ENCODE measurements around the gene DNER. TPM values are rescaled to one million over a fixed set of nuclear protein-coding genes. Genes with fewer than 3 reads are reported as not detected.
"Not testable (repeated sequence)": the region's sequence is repeated elsewhere in the genome, so short reads cannot be mapped to it uniquely, and the experiment has no call there.

The DNER gene
- total RNA-seq, 1 donor from 2014 or later: not detected

DNA sequence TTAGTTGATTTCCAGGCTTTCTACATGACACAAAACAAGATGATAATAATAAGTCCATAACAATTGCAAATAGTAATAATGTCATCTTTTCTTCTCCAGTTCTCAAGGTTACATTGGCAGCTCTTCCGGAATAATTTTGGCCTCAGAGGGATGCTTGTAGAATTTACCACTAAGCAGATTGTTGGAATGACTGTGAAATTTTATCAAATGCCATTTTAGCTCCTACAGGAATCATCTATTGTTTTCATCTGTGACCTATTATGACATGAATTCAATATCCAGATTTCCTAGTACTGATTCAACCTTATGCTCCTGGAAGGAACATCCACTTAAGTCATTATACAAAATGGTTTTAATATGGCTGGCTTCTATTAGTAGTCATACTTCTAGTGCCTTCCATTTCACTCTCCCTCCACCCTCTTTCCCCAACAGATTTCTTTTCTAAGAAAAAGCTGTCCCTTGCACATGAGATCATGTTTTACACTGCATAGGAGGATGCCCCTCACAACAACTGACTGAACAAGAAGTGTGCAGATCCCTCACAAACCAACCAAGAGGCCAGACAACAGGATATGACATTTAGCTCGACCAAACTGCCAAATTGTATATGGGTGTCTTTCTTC is 200.0 kb downstream of the DNER start:
- no peaks in the 10 kb centered on the region for H3K36me3 Mint-ChIP-seq (ENCODE audit: low read depth)
- H3K9me3 Mint-ChIP-seq (ENCODE audit: low read depth): no peaks in the 10 kb centered on the region
- peaks cover 20% of the 10 kb centered on the region for H3K27me3 Mint-ChIP-seq (ENCODE audit: low read depth)
- TF ChIP-seq, protein P1, sequence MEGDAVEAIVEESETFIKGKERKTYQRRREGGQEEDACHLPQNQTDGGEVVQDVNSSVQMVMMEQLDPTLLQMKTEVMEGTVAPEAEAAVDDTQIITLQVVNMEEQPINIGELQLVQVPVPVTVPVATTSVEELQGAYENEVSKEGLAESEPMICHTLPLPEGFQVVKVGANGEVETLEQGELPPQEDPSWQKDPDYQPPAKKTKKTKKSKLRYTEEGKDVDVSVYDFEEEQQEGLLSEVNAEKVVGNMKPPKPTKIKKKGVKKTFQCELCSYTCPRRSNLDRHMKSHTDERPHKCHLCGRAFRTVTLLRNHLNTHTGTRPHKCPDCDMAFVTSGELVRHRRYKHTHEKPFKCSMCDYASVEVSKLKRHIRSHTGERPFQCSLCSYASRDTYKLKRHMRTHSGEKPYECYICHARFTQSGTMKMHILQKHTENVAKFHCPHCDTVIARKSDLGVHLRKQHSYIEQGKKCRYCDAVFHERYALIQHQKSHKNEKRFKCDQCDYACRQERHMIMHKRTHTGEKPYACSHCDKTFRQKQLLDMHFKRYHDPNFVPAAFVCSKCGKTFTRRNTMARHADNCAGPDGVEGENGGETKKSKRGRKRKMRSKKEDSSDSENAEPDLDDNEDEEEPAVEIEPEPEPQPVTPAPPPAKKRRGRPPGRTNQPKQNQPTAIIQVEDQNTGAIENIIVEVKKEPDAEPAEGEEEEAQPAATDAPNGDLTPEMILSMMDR (IDR thresholded peaks at IDR 0.05): no peak
- H3K4me1 Mint-ChIP-seq (ENCODE audit: low read depth): no peaks in the 10 kb centered on the region
- no peak overlapping the region for H3K27ac Mint-ChIP-seq (ENCODE audit: unreplicated experiment)
- no peak overlapping the region for H3K4me3 Mint-ChIP-seq (ENCODE audit: unreplicated experiment)
- no peak for DNase-seq (ENCODE audit: low spot score)

DNA sequence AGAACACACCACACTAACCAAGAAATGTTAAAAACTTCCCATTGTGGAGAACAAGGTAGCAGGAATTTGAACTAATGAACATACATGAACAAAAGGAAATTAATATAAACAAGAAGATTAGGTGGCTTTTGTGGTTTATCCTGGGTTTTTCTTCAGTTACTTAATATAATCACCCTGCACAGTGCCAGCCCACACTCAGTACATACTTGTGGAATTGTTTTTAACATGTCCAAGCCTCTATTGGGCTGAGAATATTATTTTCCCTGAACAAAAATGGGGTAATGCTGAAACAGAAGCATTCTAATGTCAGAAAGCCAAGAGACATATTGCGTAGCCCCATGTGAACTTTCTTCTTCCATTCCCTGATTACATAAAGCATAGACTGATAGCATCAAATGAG is 202.8 kb downstream of the DNER start:
- TF ChIP-seq, protein P1 (IDR thresholded peaks at IDR 0.05): no peak
- no peak overlapping the region for H3K27ac Mint-ChIP-seq (ENCODE audit: unreplicated experiment)
- DNase-seq (ENCODE audit: low spot score): no peak
- no peaks in the 10 kb centered on the region for H3K9me3 Mint-ChIP-seq (ENCODE audit: low read depth)
- H3K36me3 Mint-ChIP-seq (ENCODE audit: low read depth): no peaks in the 10 kb centered on the region
- no peaks in the 10 kb centered on the region for H3K4me1 Mint-ChIP-seq (ENCODE audit: low read depth)
- H3K27me3 Mint-ChIP-seq (ENCODE audit: low read depth): peaks cover 19% of the 10 kb centered on the region
- H3K4me3 Mint-ChIP-seq (ENCODE audit: unreplicated experiment): no peak overlapping the region

DNA sequence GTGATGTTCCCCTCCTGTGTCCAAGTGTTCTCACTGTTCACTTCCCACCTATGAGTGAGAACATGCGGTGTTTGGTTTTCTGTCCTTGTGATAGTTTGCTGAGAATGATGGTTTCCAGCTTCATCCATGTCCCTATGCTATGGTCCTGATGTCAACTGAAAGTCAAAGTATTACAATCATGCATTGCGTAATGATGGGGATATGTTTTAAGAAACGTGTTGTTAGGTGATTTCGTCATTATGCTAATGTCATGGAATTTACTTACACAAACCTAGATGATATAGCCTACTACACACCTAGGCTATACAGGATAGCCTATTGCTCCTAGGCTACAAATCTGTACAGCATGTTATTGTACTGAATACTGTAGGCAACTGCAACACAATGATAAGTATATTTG is 207.7 kb downstream of the DNER start:
- not testable (repeated sequence) for H3K27me3 Mint-ChIP-seq (ENCODE audit: low read depth); H3K36me3 Mint-ChIP-seq (ENCODE audit: low read depth); H3K4me3 Mint-ChIP-seq (ENCODE audit: unreplicated experiment); H3K9me3 Mint-ChIP-seq (ENCODE audit: low read depth); DNase-seq (ENCODE audit: low spot score); H3K27ac Mint-ChIP-seq (ENCODE audit: unreplicated experiment); H3K4me1 Mint-ChIP-seq (ENCODE audit: low read depth)

DNA sequence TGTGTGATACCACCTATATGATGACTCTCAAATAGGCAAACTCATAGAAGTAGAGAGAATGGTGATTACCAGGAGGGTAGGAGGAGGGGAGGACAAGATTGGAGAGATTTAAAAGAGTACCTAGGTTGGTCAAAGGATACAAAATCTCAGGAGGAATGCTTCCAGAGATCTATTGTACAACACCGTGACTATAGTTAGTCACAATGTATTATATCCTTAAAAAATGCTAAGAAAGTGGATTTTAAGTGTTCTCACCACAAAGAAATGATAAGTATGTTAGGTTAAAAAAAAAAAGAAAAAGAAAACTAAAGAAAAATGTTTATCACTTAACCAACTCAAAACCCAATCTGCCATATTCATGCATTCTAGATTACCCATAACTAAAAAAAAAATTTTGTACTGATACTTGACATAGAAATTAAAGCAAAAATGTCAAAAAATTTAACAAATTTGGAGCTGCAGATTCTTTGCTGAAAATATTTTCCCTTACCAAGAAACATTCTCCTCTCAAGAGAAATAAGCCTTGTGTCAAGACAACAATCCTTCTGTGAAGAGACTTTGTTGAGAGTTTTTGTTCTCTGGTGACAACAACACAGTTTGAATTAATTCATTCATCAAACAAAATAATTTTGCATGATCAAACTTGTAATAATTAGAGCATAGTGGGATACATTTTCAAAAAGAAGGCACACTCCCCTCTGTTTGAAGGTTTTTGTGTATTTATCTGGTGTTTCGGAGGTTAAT is 213.1 kb downstream of the DNER start:
- no peaks in the 10 kb centered on the region for H3K27me3 Mint-ChIP-seq (ENCODE audit: low read depth)
- DNase-seq (ENCODE audit: low spot score): no peak

DNA sequence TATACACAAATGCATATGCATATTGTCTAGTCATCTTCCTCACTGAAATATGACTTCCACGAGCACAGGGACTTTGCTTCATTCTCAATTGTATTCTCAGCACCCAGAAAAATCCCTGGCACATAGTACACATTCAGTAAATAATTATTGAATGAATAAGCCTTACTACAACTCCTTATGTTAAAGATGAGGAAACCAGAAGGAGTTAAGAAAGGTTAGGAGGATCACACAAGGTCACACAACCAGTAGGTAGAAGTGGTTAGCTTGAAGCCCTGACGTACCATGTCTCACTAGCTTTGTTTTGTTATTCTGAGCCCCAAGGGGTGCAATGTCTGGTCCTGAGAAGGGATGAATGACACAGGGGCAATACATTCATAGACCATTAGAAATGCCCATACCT is 222.3 kb downstream of the DNER start:
- Mint-ChIP-seq H3K27me3 (ENCODE audit: low read depth) (peaks cover 8% of the 10 kb centered on the region), H3K9me3 (ENCODE audit: low read depth) (peaks cover 14% of the 10 kb centered on the region), H3K4me3 (ENCODE audit: unreplicated experiment) (no peak overlapping the region), H3K4me1 (ENCODE audit: low read depth) (no peaks in the 10 kb centered on the region), H3K36me3 (ENCODE audit: low read depth) (peaks cover 2% of the 10 kb centered on the region), H3K27ac (ENCODE audit: unreplicated experiment) (no peak overlapping the region)
- TF ChIP-seq, protein P1 (IDR thresholded peaks at IDR 0.05): no peak
- no peak for DNase-seq (ENCODE audit: low spot score)

More for the DNA sequence above, 213.1 kb downstream of the DNER start:
- peaks cover 17% of the 10 kb centered on the region for H3K9me3 Mint-ChIP-seq (ENCODE audit: low read depth)
- H3K4me3 Mint-ChIP-seq (ENCODE audit: unreplicated experiment): no peak overlapping the region
- H3K4me1 Mint-ChIP-seq (ENCODE audit: low read depth): no peaks in the 10 kb centered on the region
- TF ChIP-seq, protein P1 (IDR thresholded peaks at IDR 0.05): no peak
- H3K27ac Mint-ChIP-seq (ENCODE audit: unreplicated experiment): no peak overlapping the region
- peaks cover 2% of the 10 kb centered on the region for H3K36me3 Mint-ChIP-seq (ENCODE audit: low read depth)
